ENCODE measurements around the gene WDR37.

Gene WDR37

DNA sequence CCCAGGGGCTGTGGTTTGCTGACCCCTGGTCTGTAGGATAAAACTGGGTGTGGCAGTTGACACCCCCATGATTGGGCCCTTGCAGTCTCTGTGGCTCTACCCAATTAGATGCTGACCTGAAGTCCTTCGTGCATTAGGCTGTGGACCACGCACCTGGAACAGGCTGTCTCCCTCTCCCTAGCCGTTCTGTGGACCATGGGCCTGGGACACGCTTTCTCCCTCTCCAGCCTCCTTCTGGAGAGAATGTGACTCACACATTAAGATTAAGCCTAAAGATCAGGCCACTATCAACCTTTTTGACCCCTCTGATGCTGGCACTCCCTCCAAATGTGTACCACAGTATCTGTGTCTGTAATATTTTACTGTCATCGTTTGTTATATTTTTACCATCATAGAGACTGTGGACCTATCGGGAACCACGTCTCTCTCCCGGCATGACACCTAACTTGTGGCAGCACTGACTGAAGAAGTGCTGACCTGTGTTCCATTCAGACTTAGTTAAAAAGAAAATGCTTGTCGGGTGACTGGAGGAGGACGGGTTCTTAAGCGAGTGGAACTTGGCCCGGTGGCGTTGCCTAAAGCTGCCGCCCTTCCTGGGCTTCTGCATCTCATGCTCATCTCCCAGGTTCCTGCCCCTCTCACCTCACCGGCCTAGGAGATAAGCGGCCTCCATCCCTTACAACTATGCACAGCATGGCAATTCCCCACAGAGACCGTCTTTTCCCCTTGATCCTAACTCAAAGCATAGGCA is 92.8 kb downstream of the WDR37 start:
- Histone ChIP-seq H4K20me1 (ENCODE audit: control insufficient read depth, insufficient read depth, low read depth, low read length) (no peaks in the 10 kb centered on the region), H3F3A (ENCODE audit: control insufficient read depth, insufficient read depth) (no peaks in the 10 kb centered on the region), H3K9me2 (replicated peaks; ENCODE audit: control insufficient read depth, low read length) (no peaks in the 10 kb centered on the region), H3K36me3 (ENCODE audit: control insufficient read depth, low read length) (no peaks in the 10 kb centered on the region), H3K4me2 (ENCODE audit: low read length) (no peak overlapping the region), H3K4me1 (ENCODE audit: control insufficient read depth, low read length) (no peaks in the 10 kb centered on the region), H3K27me3 (ENCODE audit: control insufficient read depth, low read length) (no peaks in the 10 kb centered on the region), H3K4me3 (ENCODE audit: low read length) (no peak overlapping the region), H3K27ac (ENCODE audit: low read depth, low read length) (no peak overlapping the region), H3K9me3 (ENCODE audit: control insufficient read depth, insufficient read depth, low read length) (peaks cover 3% of the 10 kb centered on the region), H3K79me2 (ENCODE audit: control insufficient read depth, low read length) (no peaks in the 10 kb centered on the region)
- no peak for TF ChIP-seq EZH2phosphoT487 (IDR thresholded peaks at IDR 0.05; ENCODE audit: borderline replicate concordance, low read length)

- H3K27ac ChIP-seq (ENCODE audit: low read depth, low read length), result no peak overlapping the region
- no peaks in the 10 kb centered on the region for H3K79me2 ChIP-seq (ENCODE audit: control insufficient read depth, low read length)
- H3K4me1 ChIP-seq (ENCODE audit: control insufficient read depth, low read length), result no peaks in the 10 kb centered on the region
- no peak for TF ChIP-seq EZH2phosphoT487 (IDR thresholded peaks at IDR 0.05; ENCODE audit: borderline replicate concordance, low read length)
- TF ChIP-seq CTCF (IDR thresholded peaks at IDR 0.05; ENCODE audit: low read depth, low read length, poor library complexity, severe bottlenecking), result no peak
- H3K9me3 ChIP-seq (ENCODE audit: control insufficient read depth, insufficient read depth, low read length), result peaks cover 3% of the 10 kb centered on the region
- H3K4me2 ChIP-seq (ENCODE audit: low read length), result no peak overlapping the region
- no peaks in the 10 kb centered on the region for H3K9me2 ChIP-seq (replicated peaks; ENCODE audit: control insufficient read depth, low read length)
- H3K4me3 ChIP-seq (ENCODE audit: low read length), result no peak overlapping the region
- no peaks in the 10 kb centered on the region for H3F3A ChIP-seq (ENCODE audit: control insufficient read depth, insufficient read depth)
- H4K20me1 ChIP-seq (ENCODE audit: control insufficient read depth, insufficient read depth, low read depth, low read length), result no peaks in the 10 kb centered on the region
- H3K27me3 ChIP-seq (ENCODE audit: control insufficient read depth, low read length), result no peaks in the 10 kb centered on the region
- H3K36me3 ChIP-seq (ENCODE audit: control insufficient read depth, low read length), result no peaks in the 10 kb centered on the region
Measured at GRCh38 chr10:1149793-1150637, 93.8 kb downstream of the WDR37 start.

- Histone ChIP-seq H3K79me2 (ENCODE audit: control insufficient read depth, low read length) (no peaks in the 10 kb centered on the region), H3K4me1 (ENCODE audit: control insufficient read depth, low read length) (no peaks in the 10 kb centered on the region), H3F3A (ENCODE audit: control insufficient read depth, insufficient read depth) (no peaks in the 10 kb centered on the region), H3K4me3 (ENCODE audit: low read length) (no peak overlapping the region), H3K4me2 (ENCODE audit: low read length) (no peak overlapping the region), H3K27me3 (ENCODE audit: control insufficient read depth, low read length) (no peaks in the 10 kb centered on the region), H3K9me3 (ENCODE audit: control insufficient read depth, insufficient read depth, low read length) (peaks cover 3% of the 10 kb centered on the region), H3K9me2 (replicated peaks; ENCODE audit: control insufficient read depth, low read length) (no peaks in the 10 kb centered on the region), H4K20me1 (ENCODE audit: control insufficient read depth, insufficient read depth, low read depth, low read length) (no peaks in the 10 kb centered on the region), H3K27ac (ENCODE audit: low read depth, low read length) (no peak overlapping the region), H3K36me3 (ENCODE audit: control insufficient read depth, low read length) (no peaks in the 10 kb centered on the region)
- TF ChIP-seq CTCF (IDR thresholded peaks at IDR 0.05; ENCODE audit: low read depth, low read length, poor library complexity, severe bottlenecking) (no peak), EZH2phosphoT487 (IDR thresholded peaks at IDR 0.05; ENCODE audit: borderline replicate concordance, low read length) (no peak)
Measured at GRCh38 chr10:1150638-1150955, 94.4 kb downstream of the WDR37 start.

Data from DOHH2 (cell line).